ENCODE data around the gene ERRFI1.
"Not testable (repeated sequence)": the region's sequence is repeated elsewhere in the genome, so short reads cannot be mapped to it uniquely, and the experiment has no call there.

ERRFI1 gene

GRCh38 chr1:8026153-8026975, at the start of gene ERRFI1:
TSS of gene ERRFI1 (minus strand) at chr1:8026309. CDS start at chr1:8015619, 10,690 bp downstream.
- peak; percentile 94 for DNase-seq

GRCh38 chr1:8075511-8076051, 49.5 kb upstream of the ERRFI1 start:
- no peak for DNase-seq

GRCh38 chr1:8073112-8073855, 47.2 kb upstream of the ERRFI1 start:
- DNase-seq, result no peak

GRCh38 chr1:8070381-8070811, 44.3 kb upstream of the ERRFI1 start:
- DNase-seq, result no peak

- DNase-seq, result not testable (repeated sequence)
Measured at GRCh38 chr1:8069614-8070320, 43.7 kb upstream of the ERRFI1 start.

GRCh38 chr1:8065369-8065768, 39.3 kb upstream of the ERRFI1 start:
- no peak for DNase-seq

- DNase-seq, result no peak
Measured at GRCh38 chr1:8063298-8064036, 37.4 kb upstream of the ERRFI1 start.

GRCh38 chr1:8062861-8063260, 36.8 kb upstream of the ERRFI1 start:
- DNase-seq, result no peak

GRCh38 chr1:8061673-8062386, 35.7 kb upstream of the ERRFI1 start:
- no peak for DNase-seq

GRCh38 chr1:8061210-8061609, 35.1 kb upstream of the ERRFI1 start:
- no peak for DNase-seq

GRCh38 chr1:8059161-8059622, 33.1 kb upstream of the ERRFI1 start:
- DNase-seq, result no peak

GRCh38 chr1:8057779-8058178, 31.7 kb upstream of the ERRFI1 start:
- DNase-seq, result not testable (repeated sequence)

GRCh38 chr1:8055973-8056372, 29.9 kb upstream of the ERRFI1 start:
- no peak for DNase-seq

- DNase-seq, result no peak
Measured at GRCh38 chr1:8053878-8054567, 27.9 kb upstream of the ERRFI1 start.

- DNase-seq, result no peak
Measured at GRCh38 chr1:8051650-8052049, 25.5 kb upstream of the ERRFI1 start.

- not testable (repeated sequence) for DNase-seq
Measured at GRCh38 chr1:8049229-8049628, 23.1 kb upstream of the ERRFI1 start.

- no peak for DNase-seq
Measured at GRCh38 chr1:8047686-8048445, 21.8 kb upstream of the ERRFI1 start.

- no peak for DNase-seq
Measured at GRCh38 chr1:8047112-8047511, 21.0 kb upstream of the ERRFI1 start.

GRCh38 chr1:8046391-8046790, 20.3 kb upstream of the ERRFI1 start:
- DNase-seq, result no peak

- no peak for DNase-seq
Measured at GRCh38 chr1:8043621-8044020, 17.5 kb upstream of the ERRFI1 start.

Measured in activated CD8-positive, alpha-beta memory T cell treated with anti-CD3 and anti-CD28 coated beads, Interleukin-2, amount 50 U/mL, for 48 hours (primary cell).